Uterus (tissue), 4 donors: ENCODE measurements around the gene LPCAT1. TPM values are rescaled to one million over a fixed set of nuclear protein-coding genes. Genes with fewer than 3 reads are reported as not detected.

Experiments
- DNase-seq, 2 donors: peaks; one replicate each; pipeline ENCODE4 v3.0.0-alpha.2; 2019 to 2020
- H3K27ac ChIP-seq, 2 donors: fragments of 200-600 bp; sonication (generic); 1 replicate in 1 of 2; 2 replicates in 1 of 2; pipeline ENCODE4 v1.5.1; 2016 to 2018
- H3K27me3 ChIP-seq, 2 donors: fragments of 200-600 bp; sonication (generic); one replicate each; pipeline ENCODE4 v1.5.1; 2018 to 2019; ENCODE audit warnings: control low read depth in 1 of 2
- H3K36me3 ChIP-seq, 2 donors: fragments of 200-600 bp; sonication (generic); one replicate each; pipeline ENCODE4 v1.5.1; 2019; ENCODE audit warnings: control low read depth in 1 of 2
- H3K4me1 ChIP-seq, 2 donors: fragments of 200-600 bp; sonication (generic); one replicate each; pipeline ENCODE4 v1.5.1; 2018 to 2019; ENCODE audit warnings: control low read depth in 1 of 2
- H3K4me3 ChIP-seq, 2 donors: fragments of 200-600 bp; sonication (generic); 1 replicate in 1 of 2; 2 replicates in 1 of 2; pipeline ENCODE4 v1.5.1; 2018 to 2019; ENCODE audit warnings: mild to moderate bottlenecking in 1 of 2
- H3K9me3 ChIP-seq, 2 donors: fragments of 200-600 bp; sonication (generic); one replicate each; pipeline ENCODE4 v1.5.1; 2019; ENCODE audit warnings: control low read depth in 1 of 2
- POLR2A ChIP-seq, 2 donors: fragments of 450-650 bp; IDR thresholded peaks; one replicate each; pipeline ENCODE4 v1.6.1; 2016; ENCODE audit warnings: antibody characterized with exemption in 2 of 2, mild to moderate bottlenecking in 1 of 2, moderate library complexity in 1 of 2
- intact Hi-C: fragments of 100-400 bp; cut with DNase I; formaldehyde crosslinking; loops from one replicate; pipeline ENCODE4 v1.15.1; 2023; ENCODE audit warnings: low total_unique reads
- total RNA-seq, 4 donors: library from RNA; depleted of rRNA in 3 of 4; stranded (reverse); fragments of >200 nt in 3 of 4; gene quantifications; one replicate each; pipeline versions ENCODE4 v1.1.0 to v1.2.4, GENCODE V29; 2014 to 2023
- TF ChIP-seq, protein P1 (sequence below), 4 experiments: fragments of 200-600 bp in 2 of 4; fragments of 450-650 bp in 2 of 4; sonication (generic) in 2 of 4; IDR thresholded peaks; one replicate each; pipeline ENCODE4 v1.5.1; 2016 to 2019; ENCODE audit warnings: antibody characterized with exemption in 4 of 4, mild to moderate bottlenecking in 2 of 4, moderate library complexity in 1 of 4
- donor health status: DM: yes; HTN: yes; CAD: no.

Gene LPCAT1
- total RNA-seq, 4 donors from 2014 or later = 21.5 to 51.0 (median 40.0) TPM

DNA sequence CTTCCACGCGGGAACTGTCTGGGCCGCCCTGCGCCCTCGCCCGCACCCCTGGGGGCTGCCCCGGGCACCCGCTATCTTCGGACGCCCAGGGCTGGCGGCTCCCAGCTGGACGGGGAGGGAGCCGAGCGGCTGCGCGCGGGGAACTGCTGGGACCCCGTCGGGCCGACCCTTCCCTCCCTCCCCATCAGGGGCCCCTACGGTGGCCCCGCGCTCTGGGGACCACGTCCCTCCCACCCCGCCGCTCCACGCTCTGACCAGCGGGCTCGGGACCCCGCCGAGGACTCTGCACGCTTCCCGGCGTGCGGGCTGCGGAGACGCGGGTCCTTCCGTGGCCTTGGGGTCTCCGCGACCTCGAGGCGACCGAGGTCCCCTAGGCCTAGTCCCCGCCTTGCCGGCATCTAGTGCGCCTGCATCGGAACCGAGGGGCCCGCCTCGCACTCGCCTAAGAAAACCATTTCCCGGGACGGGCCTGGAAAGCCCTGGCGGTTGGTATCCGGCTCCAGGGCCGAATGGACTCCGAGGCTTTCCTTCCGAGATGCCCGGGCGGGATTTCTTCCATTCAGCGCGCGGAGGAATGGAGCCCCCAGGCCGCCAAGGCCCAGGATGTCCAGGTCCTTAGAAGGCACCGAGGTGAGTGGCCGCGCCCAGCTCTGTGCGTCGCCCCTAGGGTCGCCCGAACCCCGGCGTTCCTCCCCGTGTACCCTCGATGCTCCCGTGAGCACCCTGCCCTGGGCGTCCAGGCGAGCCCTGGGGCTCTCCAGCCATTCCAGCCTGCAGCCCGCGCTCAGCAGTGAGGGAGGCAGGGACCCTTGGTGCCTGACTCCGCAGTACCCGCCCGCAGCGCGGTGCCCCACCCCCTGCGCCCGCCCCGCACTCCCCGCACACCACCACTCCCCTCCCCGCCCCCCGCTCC is 77.8 kb downstream of the LPCAT1 start:
- intact Hi-C loops = no loop called here
- Histone ChIP-seq H3K4me1 (peaks cover 0 to 11% of the 10 kb centered on the region in 2 donors), H3K27ac (no peak overlapping the region), H3K4me3 (no peak overlapping the region), H3K36me3 (no peaks in the 10 kb centered on the region), H3K9me3 (no peaks in the 10 kb centered on the region), H3K27me3 (peaks cover 7 to 30% of the 10 kb centered on the region in 2 donors)
- no peak for TF ChIP-seq POLR2A (IDR thresholded peaks at IDR 0.05)
- TF ChIP-seq, protein P1, sequence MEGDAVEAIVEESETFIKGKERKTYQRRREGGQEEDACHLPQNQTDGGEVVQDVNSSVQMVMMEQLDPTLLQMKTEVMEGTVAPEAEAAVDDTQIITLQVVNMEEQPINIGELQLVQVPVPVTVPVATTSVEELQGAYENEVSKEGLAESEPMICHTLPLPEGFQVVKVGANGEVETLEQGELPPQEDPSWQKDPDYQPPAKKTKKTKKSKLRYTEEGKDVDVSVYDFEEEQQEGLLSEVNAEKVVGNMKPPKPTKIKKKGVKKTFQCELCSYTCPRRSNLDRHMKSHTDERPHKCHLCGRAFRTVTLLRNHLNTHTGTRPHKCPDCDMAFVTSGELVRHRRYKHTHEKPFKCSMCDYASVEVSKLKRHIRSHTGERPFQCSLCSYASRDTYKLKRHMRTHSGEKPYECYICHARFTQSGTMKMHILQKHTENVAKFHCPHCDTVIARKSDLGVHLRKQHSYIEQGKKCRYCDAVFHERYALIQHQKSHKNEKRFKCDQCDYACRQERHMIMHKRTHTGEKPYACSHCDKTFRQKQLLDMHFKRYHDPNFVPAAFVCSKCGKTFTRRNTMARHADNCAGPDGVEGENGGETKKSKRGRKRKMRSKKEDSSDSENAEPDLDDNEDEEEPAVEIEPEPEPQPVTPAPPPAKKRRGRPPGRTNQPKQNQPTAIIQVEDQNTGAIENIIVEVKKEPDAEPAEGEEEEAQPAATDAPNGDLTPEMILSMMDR (IDR thresholded peaks at IDR 0.05) = no peak
- DNase-seq = no peak

DNA sequence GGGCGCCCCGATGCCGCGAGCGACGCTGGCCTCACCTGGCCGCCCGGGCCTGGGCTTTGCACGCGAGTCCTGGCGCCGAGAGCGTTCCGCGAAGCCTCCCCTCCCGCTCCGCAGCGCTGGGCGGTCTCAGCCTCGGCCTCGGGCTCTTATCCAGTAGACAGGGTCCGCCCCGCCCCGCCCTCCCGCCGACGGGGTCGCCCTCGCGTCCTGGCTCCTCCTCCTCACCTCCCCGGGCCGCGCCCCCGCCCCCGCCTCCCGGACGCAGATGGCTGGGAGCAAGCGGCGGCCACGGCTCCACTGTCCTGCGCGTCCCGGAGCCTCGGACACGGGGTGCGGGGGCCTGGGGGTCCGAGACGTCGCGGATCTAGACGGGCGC is 78.5 kb downstream of the LPCAT1 start, which contains the start of gene SLC6A3:
Gene SLC6A3 (minus strand): TSS at position 128 of the 376 bp plus-strand sequence. CDS start 2,243 bp downstream, outside the sequence.
- H3K27ac ChIP-seq = no peak within 1 kb of the TSS
- no peaks in the 10 kb centered on the region for H3K9me3 ChIP-seq
- no peak within 1 kb of the TSS for H3K4me3 ChIP-seq
- intact Hi-C loops = no loop called here
- no peak for TF ChIP-seq POLR2A (IDR thresholded peaks at IDR 0.05)
- TF ChIP-seq, protein P1 (IDR thresholded peaks at IDR 0.05) = no peak
- no peak for DNase-seq
- peaks cover 0 to 11% of the 10 kb centered on the region in 2 donors for H3K4me1 ChIP-seq
- H3K27me3 ChIP-seq = peaks cover 7 to 30% of the 10 kb centered on the region in 2 donors
- H3K36me3 ChIP-seq = no peaks in the 10 kb centered on the region

DNA sequence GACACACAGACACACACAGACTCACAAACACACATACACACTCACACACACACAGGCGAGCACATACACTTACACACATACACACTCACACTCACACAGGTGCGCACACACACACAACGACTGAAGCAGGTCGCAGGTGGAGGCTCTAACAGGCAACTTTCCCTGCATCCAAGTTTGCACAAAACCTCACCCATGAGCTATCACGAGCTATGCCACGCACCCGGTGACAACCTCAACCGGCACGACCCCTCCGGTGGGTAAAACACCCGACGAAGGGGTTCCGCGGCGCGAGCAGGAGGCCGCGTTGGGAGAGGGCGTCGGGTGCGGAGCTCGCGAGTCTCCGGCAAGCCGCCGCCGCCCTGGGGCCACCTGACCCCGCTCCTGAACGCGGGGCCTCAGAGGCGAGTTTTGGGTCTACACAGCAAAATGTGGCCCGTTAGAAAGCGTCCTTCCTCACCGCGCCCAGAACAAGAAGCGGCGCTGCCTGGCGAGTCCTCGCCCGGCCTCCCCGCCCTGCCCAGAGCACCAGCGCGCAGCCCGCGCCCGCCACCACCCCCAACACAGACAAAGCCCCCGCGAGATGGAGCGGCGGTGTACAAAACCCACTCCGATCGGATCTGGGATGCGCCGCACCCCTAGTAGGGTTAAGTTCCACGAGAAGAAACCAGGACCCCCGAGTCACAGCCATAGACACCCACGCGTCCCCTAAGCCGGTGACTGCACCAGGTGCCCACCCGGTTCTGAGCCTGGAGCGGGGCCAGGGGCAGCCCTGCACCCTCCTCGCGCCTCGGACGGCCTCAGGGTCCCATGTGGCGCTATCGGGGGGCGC is 79.2 kb downstream of the LPCAT1 start:
- H3K9me3 ChIP-seq = no peaks in the 10 kb centered on the region
- TF ChIP-seq, protein P1 (IDR thresholded peaks at IDR 0.05) = no peak
- no peak for TF ChIP-seq POLR2A (IDR thresholded peaks at IDR 0.05)
- H3K36me3 ChIP-seq = no peaks in the 10 kb centered on the region
- peaks cover 7 to 30% of the 10 kb centered on the region in 2 donors for H3K27me3 ChIP-seq
- intact Hi-C loops = no loop called here
- H3K4me1 ChIP-seq = peaks cover 0 to 11% of the 10 kb centered on the region in 2 donors
- DNase-seq = no peak
- no peak overlapping the region for H3K4me3 ChIP-seq
- H3K27ac ChIP-seq = no peak overlapping the region

DNA sequence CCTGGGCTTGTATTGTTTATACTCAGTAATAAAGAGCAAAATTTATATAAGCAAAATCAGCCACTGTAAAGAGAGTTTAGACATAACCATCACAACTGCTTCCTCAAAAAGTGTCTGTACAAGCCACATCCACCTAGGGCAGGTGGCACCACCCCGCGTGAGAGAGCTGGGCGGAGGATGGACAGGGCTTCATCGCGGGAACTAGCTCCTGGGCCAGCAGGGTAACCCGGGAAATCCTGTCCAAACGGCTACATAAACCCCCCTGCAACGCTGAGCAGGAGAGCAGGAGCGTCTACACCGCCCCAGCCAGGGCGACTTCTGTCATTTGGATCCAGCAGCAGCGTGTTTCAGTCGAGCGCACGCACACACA is 79.8 kb downstream of the LPCAT1 start:
- intact Hi-C loops = no loop called here
- H3K4me3 ChIP-seq = no peak overlapping the region
- H3K36me3 ChIP-seq = no peaks in the 10 kb centered on the region
- no peaks in the 10 kb centered on the region for H3K9me3 ChIP-seq
- TF ChIP-seq, protein P1 (IDR thresholded peaks at IDR 0.05) = no peak
- H3K4me1 ChIP-seq = peaks cover 0 to 11% of the 10 kb centered on the region in 2 donors
- DNase-seq = no peak
- peaks cover 7 to 30% of the 10 kb centered on the region in 2 donors for H3K27me3 ChIP-seq
- H3K27ac ChIP-seq = no peak overlapping the region
